ENCODE data around the gene FPR3. TPM values are rescaled to one million over a fixed set of nuclear protein-coding genes. Genes with fewer than 3 reads are reported as not detected.
"Not testable (repeated sequence)": the region's sequence is repeated elsewhere in the genome, so short reads cannot be mapped to it uniquely, and the experiment has no call there.

FPR3 gene, protein sequence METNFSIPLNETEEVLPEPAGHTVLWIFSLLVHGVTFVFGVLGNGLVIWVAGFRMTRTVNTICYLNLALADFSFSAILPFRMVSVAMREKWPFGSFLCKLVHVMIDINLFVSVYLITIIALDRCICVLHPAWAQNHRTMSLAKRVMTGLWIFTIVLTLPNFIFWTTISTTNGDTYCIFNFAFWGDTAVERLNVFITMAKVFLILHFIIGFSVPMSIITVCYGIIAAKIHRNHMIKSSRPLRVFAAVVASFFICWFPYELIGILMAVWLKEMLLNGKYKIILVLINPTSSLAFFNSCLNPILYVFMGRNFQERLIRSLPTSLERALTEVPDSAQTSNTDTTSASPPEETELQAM
- total RNA-seq (2014; rRNA removed; shearing (Covaris generic)) = 0.62 and 0.64 TPM in 2 replicates

DNA sequence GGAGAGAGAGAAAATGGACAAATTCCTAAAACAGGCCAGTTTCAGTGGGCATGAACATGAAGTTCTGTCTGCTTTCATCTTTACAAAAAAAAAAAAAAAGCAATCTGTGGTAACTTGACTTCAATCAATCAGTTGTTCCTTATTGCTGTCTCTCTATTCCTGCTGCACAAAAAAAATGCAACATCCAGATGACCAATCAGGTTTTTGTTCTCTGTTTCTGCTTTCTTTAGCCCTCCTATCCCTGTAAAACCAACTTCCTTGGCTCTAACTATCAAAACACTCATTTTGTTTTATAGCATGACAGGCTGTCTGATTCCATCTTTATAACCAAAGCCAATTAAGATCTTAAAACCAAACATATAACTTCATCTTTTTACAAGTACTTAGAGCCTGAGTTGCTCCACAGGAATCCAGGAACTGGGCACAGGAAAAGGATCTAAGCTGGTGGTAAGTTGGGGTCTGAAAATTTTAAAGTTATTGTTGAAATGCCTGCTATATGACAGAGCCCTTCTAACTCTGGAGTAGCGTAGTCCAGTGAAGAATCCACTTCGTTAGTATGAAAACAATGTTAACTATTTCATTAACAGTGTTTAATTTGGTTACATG lies at the start of gene FPR3:
Gene FPR3 (plus strand): TSS at position 273 of the 606 bp plus-strand sequence. CDS start 28,592 bp downstream, outside the sequence.
- no peak for DNase-seq (ENCODE audit: low spot score)

DNA sequence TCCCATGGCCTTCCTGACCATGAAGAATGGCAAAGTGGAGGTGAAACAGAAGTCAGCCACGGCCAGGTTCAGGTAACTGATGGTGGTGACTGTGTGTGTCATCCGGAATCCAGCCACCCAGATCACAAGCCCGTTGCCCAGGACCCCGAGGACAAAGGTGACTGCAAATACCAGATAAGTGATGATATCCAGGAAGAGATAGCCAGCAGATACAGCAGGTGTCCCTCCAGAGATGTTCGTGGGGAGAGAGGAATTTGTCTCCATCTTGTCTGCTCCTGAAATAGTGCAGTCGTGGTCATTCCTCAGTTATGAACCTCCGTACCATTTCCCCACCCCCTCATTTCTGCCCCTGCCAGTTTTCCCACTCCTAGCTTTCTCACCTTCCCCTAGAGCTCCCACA lies 48.2 kb upstream of the FPR3 start:
- DNase-seq (ENCODE audit: low spot score) = no peak

DNA sequence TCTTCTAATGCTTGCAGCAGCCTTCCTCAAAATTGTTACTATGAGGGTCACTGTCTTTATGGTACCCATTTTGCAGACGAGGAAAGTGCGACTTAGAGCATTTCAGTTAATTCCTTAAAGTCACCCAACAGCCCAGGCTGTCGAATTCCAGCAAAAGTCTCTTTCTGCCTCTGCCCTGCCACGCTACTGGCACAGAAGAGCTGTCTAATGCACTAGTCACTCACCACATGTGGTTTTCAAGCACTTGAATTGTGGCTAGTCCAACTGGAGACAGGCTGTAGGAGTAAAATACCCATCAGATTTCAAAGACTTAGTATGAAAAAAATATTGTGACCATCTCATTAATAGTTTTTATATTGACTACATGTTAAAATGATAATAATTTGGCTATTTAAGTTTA lies 45.0 kb upstream of the FPR3 start:
- DNase-seq (ENCODE audit: low spot score) = peak; percentile 87

DNA sequence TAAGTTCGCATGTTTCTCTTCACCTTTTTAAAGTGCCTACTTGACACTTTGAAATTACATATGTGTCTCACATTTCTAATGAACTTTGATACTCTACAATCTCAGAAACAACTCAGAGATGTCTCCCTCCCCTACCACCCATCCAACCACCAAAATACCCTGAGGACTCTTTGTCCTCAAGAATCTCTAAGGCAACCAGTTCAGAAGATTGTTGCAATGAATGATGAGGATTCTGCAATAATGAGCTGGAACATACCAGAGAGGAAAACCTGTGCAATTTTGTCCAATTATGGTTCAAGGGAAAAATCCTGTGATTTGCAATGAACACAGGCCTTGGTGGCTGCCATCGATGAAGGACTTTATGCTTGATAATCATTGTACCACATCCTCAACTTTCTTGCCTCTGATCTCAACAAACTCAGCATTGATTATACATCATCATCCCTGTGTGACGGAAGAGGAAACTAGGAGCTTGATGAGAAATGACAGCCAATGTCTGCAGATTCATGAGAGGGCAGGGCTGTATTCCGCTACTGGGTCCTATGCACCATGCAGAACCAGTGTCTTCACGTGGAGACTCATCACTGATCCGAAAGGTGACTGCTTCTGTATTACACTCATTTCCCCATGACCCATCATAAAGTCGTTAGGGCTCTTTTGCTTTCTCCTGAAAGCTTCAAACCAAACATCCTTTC lies 44.4 kb upstream of the FPR3 start:
- DNase-seq (ENCODE audit: low spot score) = peak; percentile 56

DNA sequence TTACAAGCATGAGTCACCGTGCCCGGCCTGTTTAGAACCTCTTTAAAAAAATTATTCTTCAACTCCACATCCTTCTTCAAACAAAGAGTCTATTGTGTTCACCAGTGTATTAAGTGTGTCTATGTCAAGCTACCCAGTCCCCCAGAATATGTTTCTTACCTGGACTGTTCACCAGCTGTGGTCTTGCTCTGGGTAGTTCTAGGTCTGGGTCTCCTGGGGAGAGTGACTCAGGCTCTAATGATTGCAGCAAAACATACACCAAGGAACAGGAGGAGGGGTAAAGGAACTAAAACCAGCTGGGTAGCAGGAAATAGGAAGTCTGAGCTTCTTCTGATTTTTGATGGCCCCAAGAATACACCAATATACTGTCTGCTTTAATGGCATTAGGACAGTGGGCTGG lies 43.3 kb upstream of the FPR3 start, which contains the start of gene FPR1:
Gene FPR1 (minus strand): TSS at position 224 of the 400 bp plus-strand sequence. CDS start 4,884 bp downstream, outside the sequence.
- DNase-seq (ENCODE audit: low spot score) = peak; percentile 93

DNA sequence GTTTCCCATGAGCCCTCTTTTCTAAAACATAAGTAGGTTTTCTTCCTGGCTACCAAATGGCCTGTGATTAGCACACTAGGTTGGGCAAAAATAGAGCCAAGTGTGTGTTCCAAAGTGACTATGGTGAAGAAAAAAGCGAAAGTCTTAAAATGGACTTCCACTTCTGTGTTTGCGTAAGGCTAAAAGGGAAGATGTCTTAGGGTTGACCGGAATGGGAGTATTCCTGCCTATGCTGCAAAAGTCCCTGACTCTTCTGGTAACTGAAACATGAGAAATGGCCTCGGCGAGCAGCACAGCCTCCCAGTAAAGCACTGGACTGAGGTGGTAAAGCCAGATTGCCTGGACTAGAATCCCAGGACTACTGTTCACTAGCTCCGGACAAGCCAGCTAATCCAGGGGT lies 40.8 kb upstream of the FPR3 start:
- DNase-seq (ENCODE audit: low spot score) = no peak

DNA sequence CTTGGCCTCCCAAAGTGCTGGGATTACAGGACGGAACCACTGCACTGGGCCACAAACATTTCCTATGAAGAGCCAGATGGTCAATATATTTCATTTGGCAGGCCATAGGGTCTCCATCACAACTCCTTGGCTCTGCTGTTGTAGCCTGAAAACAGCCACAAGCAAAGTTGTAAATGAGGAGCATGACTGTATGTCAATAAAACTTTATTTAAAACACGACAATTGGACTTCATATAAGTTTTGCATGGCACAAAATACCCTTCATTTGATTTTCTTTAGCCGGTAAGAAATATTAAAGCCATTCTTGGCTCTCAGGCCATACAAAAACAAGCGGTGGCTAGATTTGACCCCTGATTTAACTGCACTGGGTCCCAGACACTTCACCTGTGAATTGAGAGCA lies 40.2 kb upstream of the FPR3 start:
- no peak for DNase-seq (ENCODE audit: low spot score)

DNA sequence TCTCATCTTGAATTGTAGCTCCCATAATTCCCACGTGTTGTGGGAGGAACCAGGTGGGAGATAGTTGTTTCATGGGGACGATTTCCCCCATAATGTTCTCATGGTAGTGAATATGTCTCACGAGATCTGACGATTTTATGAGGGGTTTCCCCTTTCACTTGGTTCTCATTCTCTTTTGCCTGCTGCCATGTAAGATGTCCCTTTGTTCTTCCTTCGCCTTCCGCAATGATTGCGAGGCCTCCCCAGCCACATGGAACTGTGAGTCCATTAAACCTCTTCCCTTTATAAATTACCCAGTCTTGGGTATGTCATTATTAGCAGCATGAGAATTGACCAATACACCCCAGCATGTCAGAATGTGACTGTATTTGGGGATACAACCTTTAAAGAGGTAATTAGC lies 39.4 kb upstream of the FPR3 start:
- DNase-seq (ENCODE audit: low spot score) = no peak

DNA sequence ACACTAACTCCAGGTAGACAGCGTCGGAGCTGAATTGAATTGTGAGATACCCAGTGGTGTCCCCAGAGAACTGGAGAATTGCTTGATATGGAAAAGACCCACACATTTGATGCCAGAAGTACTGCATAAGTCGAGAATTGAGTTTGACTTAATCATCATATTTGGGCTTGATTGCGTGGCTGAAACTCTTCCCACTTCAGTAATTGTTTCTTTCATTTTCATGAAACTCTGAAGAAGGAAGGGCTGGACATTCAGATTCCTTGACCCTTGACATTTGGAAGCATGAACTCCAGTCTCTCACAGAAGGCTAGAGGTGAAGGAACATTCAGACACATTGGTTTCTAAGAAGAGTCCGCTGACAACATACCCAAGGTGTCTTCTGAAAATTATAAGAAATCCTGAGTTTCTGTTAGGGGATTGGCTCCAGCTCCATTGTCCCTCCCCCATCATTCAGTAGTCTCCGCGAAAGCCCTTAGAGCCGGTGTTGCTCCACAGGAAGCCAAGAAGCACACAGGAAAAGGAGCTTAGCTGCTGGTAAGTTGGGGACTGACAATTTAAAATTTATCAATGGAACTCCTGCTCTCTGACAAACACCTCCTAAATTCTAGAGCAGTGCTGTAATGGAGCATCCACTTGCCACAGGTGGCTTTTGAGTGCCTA lies 34.1 kb upstream of the FPR3 start, which contains the start of gene FPR2:
Gene FPR2 (plus strand): TSS at position 484 of the 660 bp plus-strand sequence. CDS start 7,479 bp downstream, outside the sequence.
- no peak for DNase-seq (ENCODE audit: low spot score)

DNA sequence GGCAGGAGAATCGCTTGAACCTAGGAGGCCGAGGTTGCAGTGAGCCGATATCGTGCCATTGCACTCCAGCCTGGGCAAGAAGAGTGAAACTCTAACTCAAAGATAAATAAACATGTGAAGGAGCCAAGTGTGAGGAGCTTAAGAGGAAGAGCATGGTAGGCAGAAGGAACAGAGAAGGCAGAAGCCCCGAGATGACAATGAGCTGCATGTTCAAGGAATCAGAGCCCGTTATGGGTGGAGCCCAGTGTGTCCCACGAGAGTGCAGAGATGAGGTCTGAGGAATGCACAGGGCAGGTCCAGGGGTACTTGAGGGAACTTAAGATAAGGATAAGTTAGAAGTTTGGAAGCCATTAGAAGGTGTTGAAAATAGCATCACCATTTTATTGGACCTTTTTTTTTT lies 33.3 kb upstream of the FPR3 start:
- DNase-seq (ENCODE audit: low spot score) = no peak

DNA sequence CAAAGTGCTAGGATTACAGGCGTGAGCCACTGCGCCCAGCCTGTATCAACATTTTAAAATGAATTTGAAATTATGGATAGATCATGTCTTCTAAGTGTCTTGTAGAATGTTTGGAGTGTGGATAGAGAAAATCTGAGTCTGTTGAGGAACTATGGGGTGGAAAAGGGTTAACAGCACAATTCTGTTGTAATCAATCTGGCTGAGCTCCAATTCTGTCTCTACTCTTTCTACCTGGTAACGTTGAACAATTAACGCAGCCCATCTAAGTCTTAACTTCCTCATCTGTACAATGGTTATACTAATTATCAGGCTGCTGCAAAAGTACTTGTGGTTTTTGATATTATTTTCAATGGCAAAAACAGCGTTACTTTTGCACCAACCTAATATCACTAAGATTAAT lies 29.9 kb upstream of the FPR3 start:
- no peak for DNase-seq (ENCODE audit: low spot score)

DNA sequence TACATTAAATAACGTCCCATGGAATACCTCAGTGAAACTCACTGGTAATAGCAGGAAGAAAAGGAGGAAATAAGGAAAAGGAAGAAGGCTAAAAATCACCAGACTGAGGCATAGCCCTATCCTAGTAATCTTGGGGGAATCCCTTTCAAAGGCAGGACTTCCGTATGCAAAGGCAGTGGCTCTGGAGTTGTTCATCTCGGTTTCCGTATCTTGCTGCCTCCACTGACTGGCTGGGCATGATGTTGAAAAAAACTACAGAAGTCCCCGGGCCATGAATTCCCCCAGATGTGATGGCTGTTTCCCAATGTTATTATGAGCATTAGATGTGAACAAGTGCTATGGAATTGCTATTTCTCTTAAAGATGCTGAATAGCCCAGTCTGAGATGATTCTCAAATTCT lies 28.5 kb upstream of the FPR3 start:
- DNase-seq (ENCODE audit: low spot score) = no peak

DNA sequence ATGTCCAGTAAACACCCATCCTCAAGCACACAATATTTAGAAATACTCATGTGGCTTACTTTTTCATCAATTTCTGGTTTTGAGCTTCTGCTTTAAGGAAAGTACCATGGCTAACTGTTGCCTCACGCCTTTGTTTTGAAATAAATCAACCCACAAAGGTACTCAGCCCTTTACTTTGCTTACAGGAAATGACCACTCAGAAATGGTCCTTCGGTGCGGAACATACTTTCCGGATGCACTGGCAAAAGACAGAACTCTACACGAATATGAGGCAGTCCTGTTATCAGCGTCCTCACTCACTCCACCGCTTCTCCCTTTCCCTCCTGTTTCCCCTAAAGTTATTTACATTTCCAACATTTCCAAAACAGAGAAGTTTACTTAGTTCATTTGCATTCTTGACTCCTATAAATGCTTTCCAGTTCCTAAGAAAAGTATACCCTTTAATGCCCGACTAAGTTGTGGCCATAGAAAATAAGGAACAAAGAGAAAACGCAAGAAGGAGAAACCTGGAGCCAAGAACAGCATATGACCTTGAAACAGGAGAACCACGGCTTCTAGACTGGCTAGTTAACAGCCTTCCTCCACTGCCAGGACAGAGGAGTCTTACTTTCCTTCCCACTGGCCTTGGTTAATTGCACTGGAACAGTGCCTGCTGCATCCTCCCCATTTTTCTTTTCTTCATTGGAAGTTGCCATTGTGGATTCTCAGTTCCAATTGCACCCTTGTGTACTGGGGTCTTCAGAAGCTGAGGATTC lies 23.4 kb upstream of the FPR3 start:
- peak; percentile 49 for DNase-seq (ENCODE audit: low spot score)

DNA sequence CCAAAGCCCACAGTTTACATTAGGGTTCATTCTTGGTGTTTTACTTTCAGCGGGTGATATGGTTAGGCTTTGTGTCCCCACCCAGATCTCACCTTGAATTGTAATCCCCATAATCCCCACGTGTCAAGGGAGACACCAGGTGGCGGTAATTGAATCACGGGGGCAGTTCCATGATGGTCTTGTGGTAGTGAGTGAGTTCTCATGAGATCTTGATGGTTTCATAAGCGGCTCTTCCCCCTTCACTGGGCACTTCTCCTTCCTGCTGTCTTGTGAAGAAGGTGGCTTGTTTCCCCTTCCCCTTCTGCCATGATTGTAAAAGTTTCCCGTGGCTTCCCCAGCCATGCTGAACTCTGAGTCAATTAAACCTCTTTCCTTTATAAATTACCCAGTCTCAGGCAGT lies 22.0 kb upstream of the FPR3 start:
- no peak for DNase-seq (ENCODE audit: low spot score)

DNA sequence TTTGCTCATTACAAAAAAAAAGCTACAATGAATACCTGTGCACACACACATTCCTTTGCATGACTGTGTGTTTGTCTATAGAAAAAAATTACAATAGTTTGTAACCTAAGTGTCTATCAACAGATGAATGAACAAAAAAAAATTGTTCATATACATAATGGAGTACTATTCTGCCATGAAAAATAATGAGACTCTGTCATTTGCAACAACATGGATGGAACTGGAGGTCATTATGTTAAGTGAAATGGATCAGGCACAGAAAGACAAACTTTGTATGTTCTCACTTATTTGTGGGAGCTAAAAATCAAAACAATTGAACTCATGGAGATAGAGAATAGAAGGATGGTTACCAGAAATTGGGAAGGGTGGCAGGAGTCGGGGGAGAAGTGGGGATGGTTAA lies 18.4 kb upstream of the FPR3 start:
- not testable (repeated sequence) for DNase-seq (ENCODE audit: low spot score)

DNA sequence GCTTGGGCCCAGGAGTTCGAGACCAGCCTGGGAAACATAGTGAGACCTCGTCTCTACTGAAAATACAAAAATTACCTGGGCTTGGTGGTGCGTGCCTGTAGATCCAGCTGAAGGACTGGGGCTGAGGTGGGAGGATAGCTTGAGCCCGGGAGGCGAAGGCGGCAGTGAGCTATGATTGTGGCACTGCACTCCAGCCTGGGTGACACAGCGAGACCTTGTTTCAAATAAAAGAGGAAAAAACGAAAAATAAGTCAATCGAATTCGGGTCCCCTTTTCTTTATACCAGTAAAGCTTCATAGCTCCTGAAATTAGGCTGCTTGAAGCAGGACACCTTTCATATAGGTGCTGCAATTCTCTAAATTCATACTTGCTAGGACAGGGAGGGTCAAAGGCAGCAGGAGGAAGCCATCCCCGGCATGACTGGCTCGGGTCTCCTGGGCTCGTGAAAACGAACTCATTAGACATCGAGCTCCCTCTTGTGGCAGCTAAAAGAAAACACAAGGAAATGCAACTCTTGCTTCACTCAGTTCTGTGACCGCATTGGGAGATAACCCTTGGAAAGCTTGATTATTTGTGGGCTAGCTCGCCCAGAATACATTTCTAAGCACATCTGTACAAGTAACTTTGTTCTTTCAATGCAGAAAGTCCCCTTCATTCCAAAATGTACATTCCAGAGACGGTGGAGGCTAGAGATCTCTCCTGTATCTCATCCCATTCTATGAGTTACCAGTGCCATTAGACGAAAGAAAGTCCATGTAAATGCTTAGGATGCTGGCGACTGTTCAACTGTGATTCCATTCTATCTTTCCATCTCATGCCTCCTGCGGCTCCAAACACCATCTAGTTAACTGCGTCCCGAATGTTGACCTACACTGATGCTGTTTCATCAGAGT lies 17.1 kb upstream of the FPR3 start:
- DNase-seq (ENCODE audit: low spot score) = peak; percentile 91

DNA sequence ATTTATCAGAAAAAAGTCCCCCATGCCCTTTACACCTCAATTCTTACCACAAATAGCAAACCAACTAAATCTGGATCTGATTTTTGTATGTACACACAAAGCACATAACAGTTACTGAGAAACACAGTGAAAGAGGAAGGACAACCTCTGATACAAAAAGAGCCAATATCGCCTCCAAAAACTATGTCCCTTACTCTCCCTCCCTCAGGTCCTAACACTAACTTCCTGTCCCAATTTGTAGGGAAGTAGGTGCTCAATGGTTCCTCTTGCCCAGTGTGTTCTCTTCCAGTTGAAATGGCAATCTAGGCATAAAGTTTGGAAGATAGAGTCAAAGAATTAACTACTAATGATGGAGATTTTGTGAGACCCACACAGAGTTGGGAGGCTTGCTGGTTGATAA lies 15.8 kb upstream of the FPR3 start:
- DNase-seq (ENCODE audit: low spot score) = no peak

DNA sequence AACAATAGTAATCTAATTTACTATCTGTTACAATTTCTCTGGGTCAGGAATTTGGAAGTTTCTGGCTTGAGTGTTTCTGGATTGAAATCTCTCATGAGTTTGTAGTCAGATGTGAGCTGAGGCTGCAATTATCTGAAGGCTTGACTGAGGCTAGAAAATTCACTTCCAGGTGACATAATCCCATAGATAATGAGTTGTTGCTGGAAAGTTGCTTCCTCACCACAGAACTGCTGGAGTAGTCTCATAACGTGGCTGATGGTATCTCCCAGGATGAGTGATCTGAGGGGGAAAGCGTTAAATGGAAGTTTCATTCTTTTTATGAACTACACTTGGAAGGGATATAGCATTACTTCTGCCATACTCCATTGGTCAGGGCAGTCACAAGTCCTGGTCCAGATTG lies 15.3 kb upstream of the FPR3 start:
- DNase-seq (ENCODE audit: low spot score) = no peak

DNA sequence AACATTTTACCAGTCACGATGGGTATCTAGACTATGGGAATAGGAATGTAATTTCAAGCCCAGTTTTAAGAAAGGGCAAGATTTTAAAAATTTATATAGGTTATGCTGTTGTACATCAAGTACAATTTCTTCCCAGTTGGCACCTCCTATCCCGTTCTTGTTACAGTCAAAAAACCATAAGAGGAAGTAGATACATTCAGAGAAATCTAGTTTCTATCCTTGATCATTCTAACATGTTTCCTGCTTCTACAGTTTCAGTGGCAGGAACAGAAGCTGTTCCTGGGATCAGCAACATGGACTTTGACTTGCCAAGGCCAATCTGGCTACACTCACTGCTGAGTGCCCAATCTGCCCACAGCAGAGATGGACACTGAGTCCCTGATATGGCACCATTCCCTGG lies 14.7 kb upstream of the FPR3 start:
- DNase-seq (ENCODE audit: low spot score) = no peak

DNA sequence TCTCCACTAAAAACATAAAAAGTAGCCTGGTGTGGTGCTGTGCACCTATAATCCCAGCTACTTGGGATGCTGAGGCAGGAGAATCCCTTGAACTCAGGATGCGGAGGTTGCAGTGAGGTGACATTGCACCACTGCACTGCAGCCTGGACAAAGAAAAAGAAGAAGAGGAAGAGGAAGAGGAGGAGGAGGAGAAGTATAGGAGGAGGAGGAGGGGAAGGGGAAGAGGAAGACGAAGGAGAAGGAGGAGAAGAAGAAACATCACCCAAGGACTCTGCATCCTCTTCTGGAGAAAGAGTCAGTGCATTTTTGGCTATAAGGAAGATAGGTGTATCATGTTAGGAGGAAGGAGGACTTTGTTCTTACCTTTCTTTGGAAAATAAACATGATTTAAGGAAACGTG lies 13.0 kb upstream of the FPR3 start:
- DNase-seq (ENCODE audit: low spot score) = no peak
